Ovary (tissue), 3 donors: ENCODE results near the gene OPHN1.

ENCODE experiments used
- CTCF ChIP-seq, 3 donors: fragments of 450-650 bp in 2 of 3; fragments of 200-600 bp in 1 of 3; IDR thresholded peaks; one replicate each; pipeline versions ENCODE4 v1.5.1 to v1.8.0; 2016 to 2022; ENCODE audit warnings: antibody characterized with exemption in 3 of 3, mild to moderate bottlenecking in 1 of 3
- EP300 ChIP-seq: sonication (generic); formaldehyde crosslinking; IDR thresholded peaks from one replicate; pipeline ENCODE4 v1.6.1; 2017; ENCODE audit warnings: antibody characterized with exemption
- POLR2A ChIP-seq: fragments of 450-650 bp; IDR thresholded peaks from one replicate; pipeline ENCODE4 v1.6.1; 2017; ENCODE audit warnings: antibody characterized with exemption, mild to moderate bottlenecking, moderate library complexity
- donor health status: DM: no; HTN: no; CAD: no.

GRCh38 chrX:68286980-68287379 is 146.3 kb downstream of the OPHN1 start:
- TF ChIP-seq CTCF (IDR thresholded peaks at IDR 0.05): no peak
- TF ChIP-seq EP300: no peak
- TF ChIP-seq POLR2A: no peak
